NT2/D1 (cell line): ENCODE data around the gene UPK3BL2.
"Not testable (repeated sequence)": the region's sequence is repeated elsewhere in the genome, so short reads cannot be mapped to it uniquely, and the experiment has no call there.

ENCODE experiments used
- DNase-seq: peaks from one replicate; pipeline ENCODE4 v3.0.0-alpha.2; 2011; ENCODE audit warnings: low read depth, low spot score
- H3K27me3 ChIP-seq: 2 replicates; pipeline ENCODE4 v1.6.0; 2011; ENCODE audit warnings: mild to moderate bottlenecking; ENCODE audit not compliant: insufficient read length, insufficient read depth
- H3K36me3 ChIP-seq: 2 replicates; pipeline ENCODE4 v1.6.1; 2011; ENCODE audit warnings: mild to moderate bottlenecking, low read length, mixed read lengths; ENCODE audit not compliant: insufficient read depth, insufficient read length
- H3K4me1 ChIP-seq: 2 replicates; pipeline ENCODE4 v1.5.1; 2011; ENCODE audit not compliant: insufficient read depth, insufficient read length
- H3K4me3 ChIP-seq: 2 replicates; pipeline ENCODE4 v1.5.1; 2011; ENCODE audit warnings: low read depth; ENCODE audit not compliant: insufficient read length
- H3K9ac ChIP-seq: 2 replicates; pipeline ENCODE4 v1.6.0; 2011; ENCODE audit warnings: low read depth; ENCODE audit not compliant: insufficient read length
- H3K9me3 ChIP-seq: 2 replicates; pipeline ENCODE4 v1.5.1; 2011; ENCODE audit warnings: mild to moderate bottlenecking, low read length; ENCODE audit not compliant: insufficient read depth

The UPK3BL2 gene

GRCh38 chr7:102503141-102503540 lies 40.4 kb downstream of the UPK3BL2 start:
- not testable (repeated sequence) for H3K4me3 ChIP-seq, H3K9ac ChIP-seq, H3K27me3 ChIP-seq, DNase-seq, H3K4me1 ChIP-seq, H3K9me3 ChIP-seq, H3K36me3 ChIP-seq

- H3K4me3 ChIP-seq, H3K36me3 ChIP-seq, DNase-seq, H3K9me3 ChIP-seq, H3K4me1 ChIP-seq, H3K27me3 ChIP-seq, H3K9ac ChIP-seq: not testable (repeated sequence)
Measured at GRCh38 chr7:102498321-102498720, 45.2 kb downstream of the UPK3BL2 start.

GRCh38 chr7:102497308-102497707 lies 46.2 kb downstream of the UPK3BL2 start:
- H3K36me3 ChIP-seq, H3K27me3 ChIP-seq, H3K9ac ChIP-seq, DNase-seq, H3K4me1 ChIP-seq, H3K9me3 ChIP-seq, H3K4me3 ChIP-seq: not testable (repeated sequence)

- H3K9me3 ChIP-seq, H3K36me3 ChIP-seq, DNase-seq, H3K9ac ChIP-seq, H3K4me3 ChIP-seq, H3K4me1 ChIP-seq, H3K27me3 ChIP-seq: not testable (repeated sequence)
Measured at GRCh38 chr7:102496861-102497260, 46.6 kb downstream of the UPK3BL2 start.

DNA sequence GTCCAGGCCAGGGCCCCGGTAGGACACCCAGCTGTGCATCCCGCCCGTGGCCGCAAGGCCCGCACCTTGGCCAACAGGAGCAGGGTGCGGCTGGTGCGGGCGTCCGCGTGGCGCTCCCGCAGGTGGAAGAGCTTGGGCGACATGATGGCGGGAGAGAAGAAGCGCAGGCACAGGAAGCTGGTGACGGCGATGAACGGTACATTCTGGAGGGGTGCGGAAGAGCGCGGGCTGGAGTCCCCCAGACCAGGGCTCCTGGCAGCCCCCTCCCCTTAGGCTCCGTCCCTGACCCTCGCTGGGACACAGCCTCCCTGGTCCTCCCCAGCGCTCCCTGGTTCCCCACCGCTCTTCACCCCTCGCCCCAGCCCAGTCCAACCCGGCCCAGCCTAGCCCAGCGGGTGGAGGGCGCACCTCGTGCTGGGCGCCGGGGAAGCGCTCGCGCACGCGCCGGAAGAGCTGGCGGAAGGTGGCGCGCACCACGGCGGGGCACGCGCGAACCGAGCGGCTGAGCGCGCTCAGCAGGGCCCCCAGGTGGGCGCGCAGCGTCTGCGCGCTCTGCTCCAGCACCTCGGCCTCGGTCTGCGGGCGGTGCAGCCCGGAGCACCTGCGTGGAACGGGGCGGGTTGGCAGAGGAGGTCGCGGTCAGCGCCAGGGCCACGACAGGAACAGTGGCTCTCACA lies 48.9 kb downstream of the UPK3BL2 start:
- not testable (repeated sequence) for H3K4me3 ChIP-seq, H3K27me3 ChIP-seq, H3K4me1 ChIP-seq, DNase-seq, H3K9me3 ChIP-seq, H3K9ac ChIP-seq, H3K36me3 ChIP-seq

GRCh38 chr7:102494026-102494425 lies 49.5 kb downstream of the UPK3BL2 start:
- not testable (repeated sequence) for H3K36me3 ChIP-seq, H3K4me1 ChIP-seq, H3K4me3 ChIP-seq, H3K27me3 ChIP-seq, DNase-seq, H3K9ac ChIP-seq, H3K9me3 ChIP-seq

GRCh38 chr7:102493220-102493935 lies 50.1 kb downstream of the UPK3BL2 start:
- not testable (repeated sequence) for H3K36me3 ChIP-seq, DNase-seq, H3K9ac ChIP-seq, H3K4me3 ChIP-seq, H3K4me1 ChIP-seq, H3K9me3 ChIP-seq, H3K27me3 ChIP-seq

GRCh38 chr7:102490529-102491075 lies 52.9 kb downstream of the UPK3BL2 start:
- H3K36me3 ChIP-seq, H3K27me3 ChIP-seq, H3K4me1 ChIP-seq, DNase-seq, H3K4me3 ChIP-seq, H3K9me3 ChIP-seq, H3K9ac ChIP-seq: not testable (repeated sequence)
